Peyer's patch (tissue), 4 donors: ENCODE results near the gene UTF1.

Source experiments
- CTCF ChIP-seq, 6 experiments: fragments of 450-650 bp in 4 of 6; fragments of 200-600 bp in 2 of 6; sonication (generic) in 1 of 6; IDR thresholded peaks; one replicate each; pipeline ENCODE4 v1.5.1; 2017 to 2019; ENCODE audit warnings: antibody characterized with exemption in 6 of 6, mild to moderate bottlenecking in 3 of 6, moderate library complexity in 1 of 6
- POLR2A ChIP-seq, 2 donors: fragments of 450-650 bp; IDR thresholded peaks; one replicate each; pipeline ENCODE4 v1.5.1; 2017; ENCODE audit warnings: antibody characterized with exemption in 2 of 2, mild to moderate bottlenecking in 2 of 2, moderate library complexity in 2 of 2

- no peak for TF ChIP-seq CTCF (IDR thresholded peaks at IDR 0.05)
- TF ChIP-seq POLR2A (IDR thresholded peaks at IDR 0.05) = no peak
These were observed 35.9 kb upstream of the UTF1 start for GRCh38 chr10:133194151-133194550.
